ENCODE results near the gene RNF113B. TPM values are rescaled to one million over a fixed set of nuclear protein-coding genes. Genes with fewer than 3 reads are reported as not detected.

The RNF113B gene
- total and polyA plus RNA-seq, 2 of the 13 experiments (the other 11 are each of a cell fraction or from before 2014, with no cell fraction given): not detected

- TF ChIP-seq KDM5B (CRISPR knock-in tag; IDR thresholded peaks at IDR 0.05; ENCODE audit: borderline replicate concordance) (peak; percentile 52; the same call in 1 of the 2 replicates), THAP8 (CRISPR knock-in tag; IDR thresholded peaks at IDR 0.05; ENCODE audit: borderline replicate concordance) (no peak), ZNF557 (CRISPR knock-in tag; IDR thresholded peaks at IDR 0.05) (peak; percentile 65; the same call in 1 of the 2 replicates), ZNF501 (CRISPR knock-in tag; IDR thresholded peaks at IDR 0.05) (0 out of 2 replicates have a peak, but pooled peaks have one; percentile 56), YEATS4 (CRISPR knock-in tag; IDR thresholded peaks at IDR 0.05; ENCODE audit: borderline replicate concordance) (peak; percentile 78), ZNF121 (CRISPR knock-in tag; IDR thresholded peaks at IDR 0.05) (0 out of 2 replicates have a peak, but pooled peaks have one; percentile 47), ZNF510 (CRISPR knock-in tag; IDR thresholded peaks at IDR 0.05; ENCODE audit: low read depth) (peak; percentile 93; the same call in 1 of the 2 replicates), ZNF329 (CRISPR knock-in tag; IDR thresholded peaks at IDR 0.05; ENCODE audit: low read depth) (peak; percentile 13; the same call in 1 of the 2 replicates), UBTF (CRISPR knock-in tag; IDR thresholded peaks at IDR 0.05) (peak; percentile 91), ZNF280B (CRISPR knock-in tag; IDR thresholded peaks at IDR 0.05; ENCODE audit: borderline replicate concordance) (no peak), ARNT2 (CRISPR knock-in tag; IDR thresholded peaks at IDR 0.05; ENCODE audit: low read depth) (peak; percentile 23), ZFY (CRISPR knock-in tag; IDR thresholded peaks at IDR 0.05) (peak; percentile 70), ZNF605 (CRISPR knock-in tag; IDR thresholded peaks at IDR 0.05) (peak; percentile 75; the same call in 1 of the 2 replicates), ZBED4 (CRISPR knock-in tag; IDR thresholded peaks at IDR 0.05; ENCODE audit: borderline replicate concordance) (no peak; the same call in 1 of the 2 replicates), ZNF264 (CRISPR knock-in tag; IDR thresholded peaks at IDR 0.05) (peak; percentile 30; the same call in 1 of the 2 replicates), ZMYM4 (CRISPR knock-in tag; IDR thresholded peaks at IDR 0.05) (peak; percentile 34; the same call in 1 of the 2 replicates), ZNF30 (CRISPR knock-in tag; IDR thresholded peaks at IDR 0.05) (0 out of 2 replicates have a peak, but pooled peaks have one; percentile 62), ZNF180 (CRISPR knock-in tag; IDR thresholded peaks at IDR 0.05; ENCODE audit: borderline replicate concordance, low read depth) (0 out of 2 replicates have a peak, but pooled peaks have one; percentile 53), HDAC1 (CRISPR knock-in tag; IDR thresholded peaks at IDR 0.05) (peak; percentile 82)
Measured at GRCh38 chr13:98142380-98143156, 34.5 kb downstream of the RNF113B start, which contains the start of gene FARP1 (continued).
